ENCODE results near the gene COL13A1.

The COL13A1 gene

DNA sequence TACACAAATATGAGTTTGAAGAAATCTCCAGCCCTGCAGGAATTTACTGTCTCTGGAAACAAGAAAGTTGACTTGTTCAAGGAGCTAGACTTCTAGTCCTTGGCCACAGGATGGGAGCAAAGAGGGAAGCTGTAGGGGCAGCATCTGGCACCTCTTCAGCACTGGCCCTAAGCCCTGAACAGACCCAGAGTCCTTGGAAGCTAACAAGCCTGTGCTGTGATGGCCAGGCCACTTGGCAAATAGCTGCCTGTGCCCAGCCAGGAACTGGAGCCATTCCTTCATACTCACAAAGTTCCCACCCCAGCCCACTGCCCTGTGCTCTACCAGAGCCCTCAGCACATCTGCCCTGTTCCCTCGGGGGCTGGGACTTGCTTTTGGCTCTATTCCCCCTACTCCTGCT, 9.4 kb upstream of the COL13A1 start:
- DNase-seq, result no peak

DNA sequence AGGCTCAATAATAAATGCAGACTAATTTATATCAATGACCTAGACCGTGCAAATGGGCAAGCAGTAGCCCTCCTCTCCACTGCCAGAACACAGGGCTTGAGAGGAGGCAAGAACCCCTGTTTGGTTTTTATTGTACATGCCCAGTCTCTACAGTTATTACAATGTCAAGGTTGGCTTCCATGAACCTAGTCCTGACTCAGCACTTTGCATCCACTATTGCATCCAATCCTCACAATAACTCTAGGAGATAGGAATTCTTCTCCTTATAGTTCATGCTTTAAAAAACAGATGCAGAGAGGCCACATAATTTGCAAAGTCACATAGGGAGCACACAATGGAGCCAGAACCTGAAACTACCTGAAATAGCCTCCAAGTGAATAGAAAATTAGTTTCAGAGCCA, 7.0 kb upstream of the COL13A1 start:
- no peak for DNase-seq

DNA sequence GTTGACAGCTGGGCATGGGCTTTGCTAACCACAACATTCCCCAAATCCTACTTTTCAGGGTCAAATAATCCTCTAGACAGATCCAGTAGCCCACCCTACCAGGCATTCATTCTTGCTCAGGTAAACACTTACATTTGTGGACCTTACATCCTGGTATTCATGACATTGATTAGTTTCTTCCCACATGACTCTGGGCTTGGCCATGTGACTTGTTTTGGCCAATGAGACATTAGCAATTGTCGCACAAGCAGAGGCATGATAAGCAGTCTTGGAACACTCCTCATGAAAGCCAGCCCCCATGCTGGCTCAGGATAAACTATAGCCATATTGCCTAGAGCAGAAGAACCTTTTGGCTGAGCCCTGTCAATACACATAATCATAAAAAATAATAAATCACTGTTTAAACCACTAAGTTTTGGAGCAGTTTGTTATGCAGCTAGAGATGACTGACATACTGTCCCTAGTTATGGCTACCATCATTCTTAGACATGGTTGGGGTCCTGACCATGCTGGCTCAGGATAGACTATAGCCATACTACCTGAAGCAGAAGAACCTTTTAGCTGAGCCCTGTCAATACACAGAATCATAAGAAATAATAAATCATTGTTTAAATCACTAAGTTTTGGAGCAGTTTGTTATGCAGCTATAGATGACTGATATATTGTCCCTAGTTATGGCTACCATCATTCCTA, 6.3 kb upstream of the COL13A1 start:
- DNase-seq, result no peak

DNA sequence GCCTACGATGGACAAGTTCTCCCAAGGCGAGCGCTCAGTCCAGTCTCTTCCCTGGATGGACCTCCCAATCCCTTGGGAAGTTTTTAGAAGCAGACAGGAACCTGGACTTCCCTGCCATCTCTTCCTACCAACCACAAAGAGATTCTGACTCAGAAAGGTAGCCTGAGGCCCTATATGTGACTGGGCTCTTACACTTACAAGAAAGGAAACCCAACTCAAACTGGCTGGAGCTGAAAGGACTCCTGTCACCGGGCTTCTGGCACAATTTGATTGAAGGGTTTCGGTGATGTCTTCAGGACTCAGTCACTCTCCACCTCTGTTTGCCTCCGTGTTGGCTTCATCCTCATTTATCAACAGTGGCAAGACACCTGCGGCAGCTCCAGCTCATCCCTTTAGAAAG, 3.7 kb upstream of the COL13A1 start:
- no peak for DNase-seq

DNA sequence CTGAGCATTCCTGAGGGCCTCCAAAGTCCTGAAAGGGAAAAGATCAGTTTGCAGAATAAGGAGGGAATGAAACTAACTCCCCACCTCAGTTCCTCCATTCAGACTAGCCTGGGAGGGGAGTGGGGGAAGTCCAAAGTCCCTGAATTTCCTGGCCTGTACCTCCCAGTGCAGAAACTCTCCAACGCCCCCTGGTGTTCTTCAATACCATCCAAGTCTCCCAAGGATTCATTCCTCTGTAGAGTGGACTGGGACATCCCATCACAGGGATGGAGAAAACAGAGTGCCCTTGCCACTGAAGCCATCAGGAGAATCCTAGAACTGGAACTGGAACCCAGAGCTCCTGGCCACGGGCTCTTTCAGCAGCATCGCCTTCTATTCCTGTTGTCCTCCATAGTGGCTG, 1.6 kb upstream of the COL13A1 start:
- peak; percentile 63 for DNase-seq

DNA sequence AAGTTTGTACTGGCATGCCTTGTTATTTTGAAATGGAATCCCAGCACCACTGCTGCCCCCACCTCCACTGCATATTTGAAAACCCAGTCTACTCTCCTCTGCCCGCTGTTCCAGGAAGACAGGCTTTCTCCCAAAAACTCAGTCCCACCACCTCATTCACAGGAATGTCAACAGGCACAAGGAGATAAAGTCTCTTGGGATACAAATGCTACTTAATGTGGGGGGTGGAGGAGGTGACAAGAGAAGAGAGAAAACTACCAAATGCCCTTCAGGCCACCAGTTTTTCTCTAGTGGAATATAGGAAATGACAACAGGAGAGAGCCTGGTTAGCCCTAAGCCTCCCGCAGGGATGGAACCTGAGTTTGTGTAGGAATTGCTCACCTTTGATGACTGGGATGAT, 1.0 kb upstream of the COL13A1 start:
- DNase-seq, result no peak

DNA sequence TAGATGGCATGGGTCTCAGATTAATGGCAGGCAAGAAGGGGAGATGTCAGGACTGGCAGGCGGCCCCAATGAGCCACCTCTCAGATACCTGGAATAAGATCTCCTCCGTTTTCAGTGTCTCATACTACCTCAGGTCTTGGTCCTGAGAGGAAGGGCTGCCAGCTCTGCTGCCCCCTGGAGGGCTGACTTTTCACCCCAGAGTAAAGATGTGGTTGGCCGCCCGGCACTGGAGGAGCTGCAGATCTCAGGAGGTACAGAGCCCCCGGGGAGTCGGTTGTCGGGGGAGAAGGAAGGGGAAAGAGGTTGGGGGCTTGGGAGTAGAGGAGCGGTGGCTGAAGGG, 642 bp upstream of the COL13A1 start:
- DNase-seq, result peak; percentile 32

DNA sequence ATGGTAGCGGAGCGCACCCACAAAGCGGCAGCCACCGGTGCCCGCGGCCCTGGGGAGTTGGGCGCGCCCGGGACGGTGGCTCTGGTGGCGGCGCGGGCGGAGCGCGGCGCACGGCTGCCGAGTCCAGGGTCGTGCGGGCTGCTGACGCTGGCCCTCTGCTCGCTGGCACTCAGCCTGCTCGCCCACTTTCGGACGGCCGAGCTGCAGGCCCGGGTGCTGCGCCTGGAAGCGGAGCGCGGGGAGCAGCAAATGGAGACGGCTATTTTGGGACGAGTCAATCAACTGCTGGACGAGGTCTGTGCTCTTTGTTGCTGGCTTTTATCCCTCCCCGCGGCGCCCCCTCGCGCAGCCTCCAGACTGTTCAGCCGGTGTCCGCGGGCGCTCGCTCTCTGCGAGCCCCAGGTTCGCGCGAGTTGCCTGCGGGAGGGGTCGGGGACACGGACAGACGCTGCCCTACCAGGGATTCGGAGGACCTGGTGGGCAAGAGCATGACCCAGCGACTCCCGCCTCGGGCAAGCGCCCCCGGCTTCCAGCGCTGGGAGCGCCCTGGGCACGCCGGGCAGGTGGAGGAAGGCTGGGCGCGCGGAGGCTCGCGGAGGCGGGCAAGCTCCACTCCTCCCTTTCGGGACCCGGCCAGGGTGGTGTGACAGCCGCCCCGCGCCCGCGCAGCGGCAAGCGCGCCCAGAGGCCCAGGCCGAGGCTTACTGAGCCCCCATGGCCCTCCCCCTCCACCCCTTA, 887 bp downstream of the COL13A1 start:
- DNase-seq, result no peak

DNA sequence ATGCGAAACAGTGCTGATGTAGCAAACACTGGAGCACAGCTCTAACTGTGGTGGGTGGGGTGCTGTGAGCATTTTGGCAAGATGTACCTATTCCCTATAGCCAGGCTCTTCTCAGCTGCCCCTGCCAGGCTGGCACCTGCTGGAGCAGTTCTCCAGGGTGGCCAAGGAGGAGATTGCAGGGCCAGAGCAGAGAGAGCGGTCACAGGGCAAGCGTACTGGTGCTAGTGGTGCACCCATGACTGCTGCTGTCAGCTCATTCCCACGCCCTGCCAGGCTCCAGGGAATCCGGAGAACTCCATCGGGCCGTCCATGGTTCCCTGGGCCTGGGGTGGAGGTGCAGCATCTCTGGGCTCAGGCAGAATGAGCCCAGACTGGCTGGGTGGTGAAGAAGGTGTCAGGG, 2.1 kb downstream of the COL13A1 start:
- DNase-seq, result no peak

DNA sequence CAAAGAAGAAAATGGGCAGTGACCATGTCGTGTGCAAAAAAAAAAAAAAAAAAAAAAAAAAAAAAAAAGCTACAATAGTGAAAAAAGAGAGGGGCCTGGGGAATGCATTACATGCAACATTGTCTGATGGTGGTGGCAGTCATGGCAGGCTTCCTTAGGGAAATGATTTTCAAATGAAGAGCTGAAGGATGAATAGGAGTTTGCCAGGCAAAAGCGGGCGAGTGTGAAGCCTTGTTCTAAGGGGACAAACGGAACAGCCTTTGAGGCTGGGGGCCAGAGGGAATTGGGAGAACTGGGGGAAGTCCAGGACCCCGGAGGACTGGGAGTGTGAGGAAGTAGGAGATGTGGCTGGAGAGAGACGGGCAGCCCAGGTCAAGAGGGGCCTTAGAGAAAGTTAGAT, 3.1 kb downstream of the COL13A1 start:
- DNase-seq, result no peak

DNA sequence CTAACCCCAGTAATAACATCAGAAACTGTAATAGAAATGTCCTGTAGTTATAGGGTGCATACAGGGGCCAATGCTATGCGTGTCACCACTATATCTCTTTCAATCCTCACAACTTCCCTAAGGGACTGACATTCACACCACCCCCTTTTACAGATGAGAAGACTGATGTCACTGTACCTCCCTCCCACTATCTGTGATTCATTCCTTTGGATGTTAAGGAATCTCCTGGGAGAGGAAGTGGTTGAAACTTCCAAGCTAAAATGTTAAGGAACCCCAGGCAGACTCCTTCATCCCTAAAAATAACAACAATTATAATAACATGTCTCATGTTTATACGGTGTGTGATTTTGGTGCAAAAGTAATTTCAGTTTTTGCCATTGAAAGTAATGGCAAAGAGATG, 5.4 kb downstream of the COL13A1 start:
- DNase-seq, result peak; percentile 42

DNA sequence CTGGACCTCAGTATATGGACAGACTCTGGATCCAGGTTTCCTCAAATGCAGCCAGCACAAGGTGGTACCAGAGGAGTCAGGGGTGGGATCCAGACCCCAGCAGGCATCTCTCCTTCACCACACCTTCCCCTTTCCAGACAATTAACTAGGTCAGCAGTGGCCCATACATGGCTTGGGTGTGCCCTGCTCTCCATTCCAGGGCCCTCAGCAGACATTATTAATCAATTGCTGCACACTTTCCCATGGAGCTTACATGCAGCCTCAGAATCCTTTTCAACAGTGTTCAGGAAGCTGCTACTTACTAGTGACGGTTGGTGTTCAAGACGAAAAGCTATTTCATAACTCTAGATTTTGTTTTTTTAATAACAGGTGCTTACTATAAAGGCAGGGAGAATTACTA, 6.0 kb downstream of the COL13A1 start:
- DNase-seq, result no peak

DNA sequence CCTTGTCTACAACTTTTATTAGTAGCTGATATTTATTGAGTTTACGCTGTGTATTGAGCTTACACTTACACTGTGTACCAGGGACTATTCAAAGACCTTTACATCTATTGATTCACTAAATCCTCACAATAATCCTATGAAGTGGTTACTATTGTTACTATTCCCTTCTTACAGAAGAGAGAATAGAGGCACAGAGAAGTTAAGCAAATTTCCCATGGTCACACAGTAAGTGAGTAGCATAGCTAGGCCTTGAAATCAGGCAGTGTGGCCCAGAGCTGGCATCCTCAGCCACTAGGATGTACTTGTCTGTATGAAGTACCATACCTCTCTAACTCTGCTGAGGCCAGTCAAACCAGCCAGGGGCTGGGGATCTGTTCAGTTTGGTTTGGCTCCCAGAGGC, 7.6 kb downstream of the COL13A1 start:
- DNase-seq, result no peak

DNA sequence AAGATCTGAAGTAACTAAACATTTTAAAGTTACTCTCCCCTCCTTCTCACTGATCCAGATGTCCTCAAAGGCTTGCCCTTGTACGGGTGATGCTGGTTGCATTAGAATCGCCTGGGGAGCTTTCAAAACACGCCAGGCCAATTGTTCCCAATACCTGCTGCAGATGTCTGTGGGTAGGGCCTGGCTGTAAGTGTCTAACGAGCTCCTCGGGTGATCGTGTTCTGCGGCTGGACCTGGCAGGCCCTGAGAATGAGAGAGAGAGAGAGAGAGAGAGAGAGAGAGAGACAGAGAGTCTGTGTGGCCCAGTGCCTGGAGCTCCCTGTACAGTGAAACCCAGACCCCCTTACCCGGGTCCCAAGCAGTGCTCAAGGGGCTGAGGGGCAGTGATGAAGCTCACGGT, 8.4 kb downstream of the COL13A1 start:
- DNase-seq, result no peak

DNA sequence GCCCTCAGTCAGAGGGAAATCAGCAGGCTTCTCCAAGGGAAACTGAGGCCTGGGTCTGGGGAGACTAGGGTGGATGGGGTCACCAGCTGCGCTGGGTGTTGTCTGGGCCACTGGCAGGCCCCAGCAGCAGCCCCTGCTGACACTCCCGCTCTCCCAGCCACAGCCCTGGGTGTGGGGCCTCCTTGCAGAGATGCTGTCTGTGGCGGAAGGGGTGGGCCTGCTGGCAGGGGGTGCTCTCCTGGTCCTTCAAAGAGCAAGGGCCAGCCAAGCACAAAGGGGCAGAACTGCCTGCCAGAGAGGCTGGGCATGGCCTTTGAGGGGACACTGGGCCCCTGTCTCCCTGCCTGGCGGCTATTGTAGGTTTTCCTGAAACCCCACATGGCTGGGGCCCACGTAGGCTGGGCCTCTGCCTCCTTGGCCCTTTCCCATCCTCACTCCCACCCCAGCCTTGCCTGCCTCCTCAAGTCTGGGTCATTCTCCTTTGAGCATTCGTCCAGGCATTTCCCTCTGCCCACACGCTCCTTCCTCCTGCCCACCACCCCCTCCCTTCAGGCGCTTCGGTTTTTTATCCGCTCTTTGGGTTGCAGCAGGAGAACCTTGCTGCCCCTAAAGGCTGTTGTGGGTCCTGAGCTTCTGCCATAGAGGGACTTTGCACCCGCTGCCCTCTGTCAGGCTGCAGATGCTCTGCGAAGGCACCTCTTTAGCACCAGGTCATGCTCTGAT, 9.1 kb downstream of the COL13A1 start:
- DNase-seq, result no peak

DNA sequence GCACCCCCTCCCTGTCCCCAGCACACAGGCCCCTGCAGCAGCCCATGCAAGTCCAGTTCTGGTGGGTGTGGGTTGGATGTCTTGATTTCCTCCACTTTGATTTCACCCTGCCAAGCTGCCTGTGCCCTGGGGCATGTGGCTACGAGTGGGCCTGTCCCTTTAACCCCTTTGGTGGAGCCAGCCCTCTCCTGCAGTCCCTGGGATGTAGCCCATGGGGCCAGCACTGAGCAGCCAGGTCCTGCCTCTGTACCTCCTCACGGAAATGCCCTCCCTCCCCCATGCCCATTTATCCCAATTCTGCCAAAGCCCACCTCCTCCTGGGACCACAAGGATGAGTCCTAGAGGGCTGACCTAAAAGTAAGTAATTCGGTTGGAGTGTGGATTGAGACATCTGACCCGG, 11.9 kb downstream of the COL13A1 start:
- DNase-seq, result no peak

DNA sequence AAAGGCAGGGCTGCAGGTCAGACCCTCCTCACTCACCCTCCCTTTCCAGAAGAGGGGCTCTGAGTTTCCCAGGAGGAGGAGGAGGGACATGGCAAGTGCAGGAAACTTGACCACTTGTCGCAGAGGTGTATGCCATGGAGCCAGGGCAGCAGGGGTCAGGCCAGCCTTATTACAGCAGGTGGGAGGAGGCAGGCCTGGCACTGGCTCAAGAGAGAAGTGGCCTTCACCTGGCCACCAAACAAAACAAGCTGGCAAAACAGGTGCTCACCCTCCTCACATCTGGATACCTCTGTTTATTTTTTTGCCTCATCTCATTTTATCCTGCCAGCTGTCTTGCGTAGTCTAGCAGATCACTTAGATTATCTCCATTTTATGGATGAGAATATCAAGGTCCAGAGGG, 12.5 kb downstream of the COL13A1 start:
- DNase-seq, result no peak

DNA sequence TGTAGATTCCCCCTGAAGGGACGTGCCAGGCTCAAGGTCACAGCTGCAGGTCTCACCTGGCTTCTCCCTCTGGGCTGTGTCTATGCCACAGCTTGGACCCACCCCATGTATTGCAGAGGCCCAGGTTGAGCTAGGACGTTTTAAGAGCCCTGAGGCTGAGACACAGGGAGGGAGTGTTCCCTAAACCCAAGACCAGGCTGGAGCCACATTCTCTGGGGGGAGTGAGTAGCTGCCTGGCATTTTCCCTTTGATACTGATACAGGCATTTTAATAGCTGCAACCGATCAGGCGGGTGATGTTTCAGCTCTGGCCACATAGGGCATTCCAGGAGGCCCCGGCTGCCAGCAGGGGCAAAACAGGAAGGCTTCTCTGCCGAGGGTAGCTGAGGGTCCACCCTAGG, 13.4 kb downstream of the COL13A1 start:
- no peak for DNase-seq

DNA sequence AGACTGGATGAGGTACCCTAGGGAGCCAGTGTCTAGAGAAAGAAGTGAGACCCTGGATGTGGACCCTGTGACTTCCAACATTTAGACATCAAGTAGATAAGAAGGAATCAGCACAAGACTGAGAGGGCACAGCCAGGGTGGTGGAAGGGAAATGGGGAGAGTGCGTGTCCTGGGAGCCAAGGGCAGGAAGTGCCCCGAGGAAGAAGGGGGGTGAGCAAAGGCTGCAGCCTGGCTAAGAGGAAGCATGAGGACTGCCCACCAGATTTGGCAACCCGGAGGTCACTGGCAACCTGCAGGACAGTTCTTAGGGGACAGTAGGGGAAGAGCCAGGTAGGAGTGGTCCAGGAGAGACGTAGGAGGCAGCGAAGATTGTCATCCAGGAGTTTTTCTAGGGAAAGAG, 14.8 kb downstream of the COL13A1 start:
- peak; percentile 53 for DNase-seq

DNA sequence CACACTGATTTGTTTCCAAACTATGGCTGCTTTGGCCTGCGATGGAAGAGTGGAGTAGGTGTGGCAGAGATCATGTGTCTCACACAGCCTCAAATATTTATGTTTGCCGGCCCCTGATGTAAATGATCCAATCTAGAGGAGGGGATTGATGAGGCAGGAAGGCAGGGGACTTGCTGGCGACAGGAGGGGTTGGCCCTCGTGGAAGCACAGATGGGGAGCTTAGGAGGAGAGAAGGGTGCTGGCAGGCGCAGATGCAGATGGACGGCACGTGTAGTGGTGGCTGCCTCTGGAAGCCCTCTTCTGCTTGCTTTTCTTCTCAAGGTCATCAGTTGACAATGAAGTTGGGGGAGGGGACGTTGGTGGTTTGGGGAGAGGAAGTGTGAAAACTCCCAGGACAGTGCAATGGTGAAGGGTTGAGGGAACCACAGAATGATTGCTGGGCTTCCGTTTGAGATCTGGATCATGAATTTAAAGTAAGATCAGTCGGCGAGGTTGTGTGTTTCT, 15.4 kb downstream of the COL13A1 start:
- peak; percentile 35 for DNase-seq

DNA sequence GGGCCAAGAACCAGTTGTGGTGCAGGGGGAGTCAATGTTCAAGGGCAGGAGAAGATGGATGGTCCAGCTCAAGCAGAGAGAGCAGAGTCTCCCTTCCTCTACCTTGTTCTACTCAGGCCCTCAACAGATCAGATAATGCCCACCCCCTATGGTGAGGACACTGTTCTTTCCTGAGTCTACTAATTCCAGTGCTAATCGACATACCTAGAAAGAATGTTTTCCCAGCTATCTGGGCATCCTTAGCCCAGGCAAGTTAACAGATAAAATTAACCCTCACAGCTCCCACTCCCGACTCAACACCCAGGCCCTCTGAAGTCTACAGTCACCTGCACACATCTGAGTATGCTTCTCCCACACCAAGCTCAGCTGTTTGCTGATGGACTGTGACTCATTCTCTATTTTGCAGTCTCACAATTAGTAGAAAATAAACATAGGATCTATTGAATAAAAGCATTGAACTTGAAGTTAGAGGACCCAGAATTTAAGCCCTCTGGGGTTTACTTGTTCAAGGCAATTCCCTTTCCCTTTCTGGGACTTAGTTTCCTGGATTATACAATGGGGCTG, 17.1 kb downstream of the COL13A1 start:
- no peak for DNase-seq

DNA sequence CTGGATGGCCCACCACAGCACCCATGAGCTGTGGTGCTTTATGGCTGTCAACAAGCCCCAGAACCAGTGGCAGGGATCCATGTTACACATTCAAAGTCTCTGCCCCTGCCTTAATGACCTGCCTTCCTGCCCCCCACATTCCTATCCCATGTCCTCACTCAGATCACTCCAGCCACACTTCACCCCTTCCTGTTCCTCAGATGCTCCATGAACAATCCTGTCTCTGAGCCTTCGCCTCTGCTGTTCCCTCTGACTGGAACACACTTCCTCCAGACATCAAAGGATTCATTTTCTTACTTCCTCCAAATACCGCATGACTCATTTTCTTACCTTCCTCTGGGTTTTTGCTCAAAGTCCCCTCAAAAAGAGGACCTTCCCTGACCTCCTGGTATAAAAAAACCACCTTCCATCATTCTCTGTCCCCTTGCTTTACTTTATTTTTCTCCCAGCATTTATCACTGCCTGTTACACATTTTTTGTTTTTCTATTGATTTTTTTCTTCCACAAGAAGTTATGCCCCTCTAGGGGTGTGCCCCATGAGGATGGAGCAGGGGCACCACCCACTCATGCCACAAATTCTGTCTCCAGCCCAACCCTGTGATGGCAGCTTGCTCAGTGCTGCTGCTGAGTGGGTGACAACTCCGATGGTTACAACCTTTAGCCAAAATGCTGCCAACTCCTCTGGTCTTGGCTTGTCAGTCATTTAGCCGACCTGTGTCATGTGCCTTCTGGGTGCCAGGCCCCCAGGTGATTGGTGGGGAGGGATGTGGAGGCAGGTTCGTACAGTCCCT, 18.2 kb downstream of the COL13A1 start:
- DNase-seq, result peak; percentile 35

DNA sequence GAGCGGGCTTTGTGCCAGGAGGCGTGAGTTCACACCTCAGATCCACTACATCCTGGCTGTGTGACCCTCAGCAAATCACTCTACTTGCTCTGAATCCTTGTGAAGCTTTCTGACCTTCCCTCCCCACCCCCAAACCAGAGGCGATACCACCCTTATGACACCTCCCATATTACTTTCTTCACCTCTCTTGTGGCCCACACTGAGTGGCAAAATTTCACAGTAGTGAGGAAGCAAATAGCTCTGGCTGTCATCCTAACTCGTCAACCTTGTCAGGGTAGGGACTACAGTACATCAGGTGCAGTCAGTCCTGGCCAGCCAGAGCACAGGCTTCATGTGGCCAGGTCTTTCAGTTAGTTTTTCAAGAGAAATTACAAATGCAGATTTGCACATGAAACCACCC, 19.1 kb downstream of the COL13A1 start:
- DNase-seq, result no peak
